SU-DHL-6 (cell line): Measurements from ENCODE around the gene COL24A1.

Experiments used
- EZH2phosphoT487 ChIP-seq: fragments of 200-600 bp; sonication (generic), shearing (Covaris generic); conservative IDR thresholded peaks from 2 replicates; pipeline ENCODE4 v1.6.1; 2018; ENCODE audit warnings: mild to moderate bottlenecking, antibody characterized with exemption, low read length, moderate library complexity, mixed read lengths
- TF ChIP-seq, protein P1 (sequence below): fragments of 200-600 bp; sonication (generic); IDR thresholded peaks from one replicate; pipeline ENCODE4 v1.5.1; 2017; ENCODE audit warnings: antibody characterized with exemption, mild to moderate bottlenecking, low read length, moderate library complexity; ENCODE audit not compliant: insufficient read depth, poor library complexity, severe bottlenecking

- TF ChIP-seq, protein P1, sequence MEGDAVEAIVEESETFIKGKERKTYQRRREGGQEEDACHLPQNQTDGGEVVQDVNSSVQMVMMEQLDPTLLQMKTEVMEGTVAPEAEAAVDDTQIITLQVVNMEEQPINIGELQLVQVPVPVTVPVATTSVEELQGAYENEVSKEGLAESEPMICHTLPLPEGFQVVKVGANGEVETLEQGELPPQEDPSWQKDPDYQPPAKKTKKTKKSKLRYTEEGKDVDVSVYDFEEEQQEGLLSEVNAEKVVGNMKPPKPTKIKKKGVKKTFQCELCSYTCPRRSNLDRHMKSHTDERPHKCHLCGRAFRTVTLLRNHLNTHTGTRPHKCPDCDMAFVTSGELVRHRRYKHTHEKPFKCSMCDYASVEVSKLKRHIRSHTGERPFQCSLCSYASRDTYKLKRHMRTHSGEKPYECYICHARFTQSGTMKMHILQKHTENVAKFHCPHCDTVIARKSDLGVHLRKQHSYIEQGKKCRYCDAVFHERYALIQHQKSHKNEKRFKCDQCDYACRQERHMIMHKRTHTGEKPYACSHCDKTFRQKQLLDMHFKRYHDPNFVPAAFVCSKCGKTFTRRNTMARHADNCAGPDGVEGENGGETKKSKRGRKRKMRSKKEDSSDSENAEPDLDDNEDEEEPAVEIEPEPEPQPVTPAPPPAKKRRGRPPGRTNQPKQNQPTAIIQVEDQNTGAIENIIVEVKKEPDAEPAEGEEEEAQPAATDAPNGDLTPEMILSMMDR: no peak
- TF ChIP-seq EZH2phosphoT487: no peak
Observed at GRCh38 chr1:85700422-85700821, 456.1 kb downstream of the COL24A1 start.
